IPS-18c (cell line): ENCODE data around the gene OCA2.
"Not testable (repeated sequence)": the region's sequence is repeated elsewhere in the genome, so short reads cannot be mapped to it uniquely, and the experiment has no call there.

Experiments
- H3K4me3 ChIP-seq: 2 replicates; pipeline ENCODE4 v1.7.0; 2013; ENCODE audit warnings: low read depth, mild to moderate bottlenecking, low read length, moderate library complexity; ENCODE audit not compliant: insufficient read depth
- H3K9me3 ChIP-seq: one replicate; pipeline ENCODE4 v1.6.1; 2013; ENCODE audit warnings: mild to moderate bottlenecking, low read length, moderate library complexity; ENCODE audit not compliant: control insufficient read depth, insufficient read depth

Gene OCA2

GRCh38 chr15:28123408-28124023 is 24.4 kb upstream of the OCA2 start:
- Histone ChIP-seq H3K9me3 (no peaks in the 10 kb centered on the region), H3K4me3 (no peak overlapping the region)

GRCh38 chr15:28122038-28122949 is 23.2 kb upstream of the OCA2 start:
- Histone ChIP-seq H3K9me3 (no peaks in the 10 kb centered on the region), H3K4me3 (no peak overlapping the region)

GRCh38 chr15:28121577-28121976 is 22.5 kb upstream of the OCA2 start:
- not testable (repeated sequence) for H3K9me3 ChIP-seq, H3K4me3 ChIP-seq

GRCh38 chr15:28120359-28120640 is 21.2 kb upstream of the OCA2 start:
- no peak overlapping the region for H3K4me3 ChIP-seq
- no peaks in the 10 kb centered on the region for H3K9me3 ChIP-seq

- H3K4me3 ChIP-seq: no peak overlapping the region
- H3K9me3 ChIP-seq: no peaks in the 10 kb centered on the region
These were observed 19.4 kb upstream of the OCA2 start for GRCh38 chr15:28118531-28118930.

GRCh38 chr15:28118083-28118482 is 19.0 kb upstream of the OCA2 start:
- Histone ChIP-seq H3K9me3 (no peaks in the 10 kb centered on the region), H3K4me3 (no peak overlapping the region)

GRCh38 chr15:28117432-28117990 is 18.4 kb upstream of the OCA2 start:
- H3K4me3 ChIP-seq: no peak overlapping the region

GRCh38 chr15:28116521-28117431 is 17.7 kb upstream of the OCA2 start:
- Histone ChIP-seq H3K4me3 (no peak overlapping the region), H3K9me3 (no peaks in the 10 kb centered on the region)

More at GRCh38 chr15:28117432-28117990, 18.4 kb upstream of the OCA2 start:
- no peaks in the 10 kb centered on the region for H3K9me3 ChIP-seq

- Histone ChIP-seq H3K4me3 (no peak overlapping the region), H3K9me3 (no peaks in the 10 kb centered on the region)
These were observed 16.8 kb upstream of the OCA2 start for GRCh38 chr15:28115871-28116270.

GRCh38 chr15:28114721-28115622 is 15.9 kb upstream of the OCA2 start:
- Histone ChIP-seq H3K4me3 (no peak overlapping the region), H3K9me3 (no peaks in the 10 kb centered on the region)

- Histone ChIP-seq H3K9me3 (no peaks in the 10 kb centered on the region), H3K4me3 (no peak overlapping the region)
These were observed 15.0 kb upstream of the OCA2 start for GRCh38 chr15:28114114-28114455.

GRCh38 chr15:28113394-28114113 is 14.4 kb upstream of the OCA2 start:
- Histone ChIP-seq H3K9me3 (no peaks in the 10 kb centered on the region), H3K4me3 (no peak overlapping the region)

GRCh38 chr15:28112962-28113361 is 13.8 kb upstream of the OCA2 start:
- Histone ChIP-seq H3K9me3 (no peaks in the 10 kb centered on the region), H3K4me3 (no peak overlapping the region)

GRCh38 chr15:28112101-28112760 is 13.1 kb upstream of the OCA2 start:
- Histone ChIP-seq H3K9me3 (no peaks in the 10 kb centered on the region), H3K4me3 (no peak overlapping the region)

GRCh38 chr15:28111543-28111942 is 12.4 kb upstream of the OCA2 start:
- Histone ChIP-seq H3K4me3 (no peak overlapping the region), H3K9me3 (no peaks in the 10 kb centered on the region)

GRCh38 chr15:28110481-28110881 is 11.4 kb upstream of the OCA2 start:
- no peaks in the 10 kb centered on the region for H3K9me3 ChIP-seq

More at GRCh38 chr15:28110481-28110881, 11.4 kb upstream of the OCA2 start:
- H3K4me3 ChIP-seq: no peak overlapping the region
